ENCODE measurements around the gene PPIE.
"Not testable (repeated sequence)": the region's sequence is repeated elsewhere in the genome, so short reads cannot be mapped to it uniquely, and the experiment has no call there.

The PPIE gene

DNA sequence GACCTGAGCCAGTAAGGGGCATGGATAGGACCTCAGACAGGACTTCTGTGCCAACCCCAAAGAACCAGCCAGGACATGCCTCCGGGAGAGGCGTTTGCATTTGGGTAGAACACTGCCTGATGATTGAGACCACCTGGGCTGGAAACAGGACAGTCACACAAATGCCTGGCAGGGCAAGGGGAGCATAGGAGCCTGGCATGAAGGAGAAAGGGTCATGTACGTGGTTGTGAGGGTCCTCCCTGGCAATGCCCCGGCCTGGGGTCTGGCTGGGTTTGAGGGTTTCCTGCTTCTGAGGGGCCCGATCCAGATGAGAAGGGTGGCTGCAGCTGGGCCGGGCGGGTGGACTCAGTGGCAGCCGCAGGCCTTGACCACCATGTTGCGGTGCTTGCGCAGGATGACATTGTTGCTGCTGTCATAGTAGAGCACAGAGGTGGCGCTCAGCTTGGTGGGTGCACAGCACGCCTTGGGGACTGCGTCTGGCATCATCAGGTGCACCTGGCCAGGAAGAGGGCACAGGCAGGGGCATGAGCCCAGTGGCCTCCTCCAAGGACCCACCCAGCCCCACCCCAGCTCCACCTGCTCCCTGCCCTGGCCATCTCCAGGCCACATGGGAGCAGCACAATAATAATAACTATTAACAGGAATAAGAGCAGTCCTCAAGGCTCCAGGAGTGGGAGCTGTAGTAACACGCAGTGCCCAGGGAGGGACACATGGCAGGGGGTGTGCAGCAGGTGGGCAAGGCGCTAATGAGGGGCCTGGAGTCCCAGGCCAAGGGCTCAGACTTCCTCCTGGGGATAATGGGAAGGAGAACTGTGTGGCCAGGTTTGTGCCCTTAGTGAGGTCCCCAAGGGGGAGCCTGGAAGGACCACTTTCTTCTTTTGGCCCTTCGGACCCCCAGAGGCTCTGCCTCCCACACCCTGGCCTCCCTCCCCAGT, 21.7 kb downstream of the PPIE start:
- DNase-seq, result no peak

DNA sequence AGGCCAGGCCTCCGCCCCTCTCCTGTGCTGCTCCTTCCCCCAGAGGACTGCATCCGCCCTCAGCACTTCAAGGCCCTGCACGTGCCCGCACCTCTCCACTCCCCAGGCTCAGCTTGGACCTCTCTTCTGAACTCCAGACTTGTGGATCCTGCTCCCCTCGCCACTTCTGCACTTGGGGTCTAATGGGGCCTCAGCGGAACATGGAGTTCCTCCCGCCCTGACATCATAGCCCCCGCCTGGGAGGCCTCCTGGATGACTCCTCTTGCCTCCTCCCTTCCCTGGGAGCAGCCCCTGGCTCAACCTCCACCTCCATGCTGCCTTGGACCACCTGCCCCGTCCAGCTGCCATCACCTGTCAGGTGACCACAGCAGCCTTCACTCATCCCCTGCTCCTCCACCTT, 22.3 kb downstream of the PPIE start:
- DNase-seq, result no peak

DNA sequence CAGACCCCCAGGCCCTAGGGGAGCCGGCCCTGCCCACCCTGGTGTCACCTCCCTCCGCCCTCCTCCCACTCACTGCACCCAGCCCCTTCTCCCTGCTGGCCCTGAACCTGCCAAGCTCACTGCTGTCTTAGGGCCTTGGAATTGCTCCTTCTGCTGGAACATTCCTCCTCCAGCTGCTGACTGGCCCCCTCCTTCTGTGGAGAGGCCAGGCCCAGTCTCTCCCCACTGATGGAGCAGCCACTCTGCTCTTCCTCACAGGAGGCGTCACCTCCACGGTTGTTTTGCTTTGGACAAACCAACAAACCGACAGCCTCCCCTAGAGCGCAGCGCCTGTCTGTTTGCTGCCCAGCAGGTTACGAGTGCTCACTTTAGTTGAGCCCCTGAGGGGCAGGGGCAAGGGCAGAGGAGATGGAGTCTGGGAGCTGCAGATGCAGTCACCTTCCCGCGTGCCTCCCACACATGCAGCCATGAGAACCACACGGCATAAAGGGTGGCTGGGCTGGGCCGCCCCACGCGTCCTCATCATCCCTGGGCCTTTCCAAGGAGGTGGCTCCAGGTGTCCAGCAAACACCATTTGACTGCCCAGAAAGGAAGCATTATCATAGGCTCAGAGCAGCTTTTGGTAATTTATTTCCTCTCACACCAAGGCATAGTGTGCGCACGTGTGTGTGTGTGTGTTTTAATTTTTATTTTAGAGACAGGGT, 23.0 kb downstream of the PPIE start:
- no peak for DNase-seq

DNA sequence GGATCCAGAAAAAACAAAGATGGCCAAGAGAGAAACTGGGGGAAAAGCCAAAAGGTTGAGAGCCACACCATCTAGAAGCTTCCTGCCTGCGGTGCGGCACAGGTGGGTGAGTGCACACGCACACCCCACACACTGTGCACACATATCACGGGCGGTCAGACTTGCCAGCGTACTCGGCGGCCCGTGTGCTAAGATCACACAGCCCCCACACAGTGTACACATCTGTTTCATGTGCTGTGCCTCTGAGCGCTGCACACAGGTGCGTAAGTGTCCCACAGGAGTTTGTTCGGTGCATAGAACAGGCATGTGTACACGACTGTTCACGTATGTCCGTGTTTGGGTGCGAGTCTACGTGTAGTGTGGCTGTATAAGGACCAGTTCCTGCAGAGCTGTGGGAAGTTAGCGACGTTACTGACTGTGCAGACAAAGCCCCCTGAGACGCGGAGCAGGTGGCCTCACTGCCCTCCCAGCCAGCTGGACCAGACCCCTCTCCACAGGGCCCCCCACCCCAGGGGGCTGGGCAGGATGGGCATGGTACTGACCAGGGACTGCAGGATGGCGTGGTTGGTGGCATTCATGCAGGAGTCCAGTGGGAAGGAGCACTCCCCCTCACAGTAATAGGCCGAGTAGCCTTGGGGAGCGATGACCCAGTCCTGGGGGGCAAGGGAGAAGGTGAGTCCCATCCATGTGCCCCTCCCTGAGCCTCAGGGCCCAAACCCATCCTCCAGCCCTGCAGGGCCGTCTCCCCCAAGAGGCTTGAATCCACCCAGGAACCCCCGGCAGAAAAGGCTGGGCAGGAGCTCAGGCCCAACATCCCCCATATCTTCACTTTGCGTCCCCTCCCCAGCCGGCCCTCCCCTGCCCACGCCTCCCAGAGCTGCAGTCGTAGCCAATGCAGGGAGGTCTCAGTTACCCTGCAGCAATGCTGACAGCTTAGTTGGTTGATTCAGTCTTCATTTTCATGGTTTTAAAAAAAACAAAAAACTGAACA, 24.2 kb downstream of the PPIE start:
- DNase-seq, result no peak

DNA sequence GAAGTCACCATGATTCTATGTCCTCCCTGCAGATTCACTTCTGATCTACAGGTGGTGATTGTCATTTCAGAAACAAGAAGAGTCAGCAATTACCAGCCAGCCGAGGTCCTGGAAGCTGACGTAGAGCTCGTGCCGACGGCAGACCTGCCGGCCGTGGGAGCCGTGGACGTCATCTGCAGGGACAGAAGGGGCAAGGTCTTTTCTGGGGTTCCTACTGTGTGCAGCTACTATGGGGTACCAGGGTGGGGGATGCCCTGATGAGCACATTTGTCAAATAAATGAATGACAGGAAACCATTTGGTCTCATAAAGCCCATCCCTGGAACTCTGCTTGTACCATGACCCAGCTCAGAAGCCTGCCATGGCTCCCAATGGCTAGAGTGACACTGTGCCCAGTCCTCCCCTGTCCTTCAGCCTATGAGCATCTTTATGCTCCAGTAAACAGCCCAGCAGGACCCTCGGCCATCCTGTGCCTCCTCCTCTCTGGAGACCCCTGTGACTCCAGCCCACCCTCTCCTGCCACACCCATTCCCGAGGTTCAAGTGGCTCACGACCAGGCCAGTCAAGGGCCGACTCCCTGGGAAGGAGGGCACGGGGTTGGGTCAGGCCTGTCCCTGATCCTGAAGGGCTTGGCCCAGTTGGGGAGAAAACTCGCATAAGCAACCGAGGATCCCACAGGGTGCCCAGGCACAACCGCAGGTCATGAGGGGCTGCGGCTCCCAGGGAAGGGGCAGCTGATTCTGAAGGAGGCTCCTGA, 25.1 kb downstream of the PPIE start:
- DNase-seq, result not testable (repeated sequence)

DNA sequence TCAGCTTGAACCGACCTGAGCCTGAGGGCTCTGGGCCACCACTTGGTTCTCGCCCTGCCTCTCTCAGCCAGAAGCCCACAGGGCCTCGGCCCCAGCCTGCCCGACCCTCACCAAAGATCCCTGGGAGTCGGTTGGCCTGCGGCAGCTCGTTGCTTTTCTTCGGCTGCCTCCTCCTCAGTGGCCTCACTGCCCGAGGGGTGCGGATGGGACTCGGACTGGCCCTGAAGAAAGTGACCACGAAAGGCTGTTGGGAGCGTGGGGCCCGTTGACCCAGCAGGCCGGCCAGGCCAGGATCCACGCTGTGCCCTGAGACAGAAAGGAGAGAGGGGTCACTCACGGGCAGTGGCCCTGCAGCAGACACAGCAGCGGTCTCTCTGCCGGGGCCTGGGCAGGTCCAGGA, 25.8 kb downstream of the PPIE start:
- not testable (repeated sequence) for DNase-seq

DNA sequence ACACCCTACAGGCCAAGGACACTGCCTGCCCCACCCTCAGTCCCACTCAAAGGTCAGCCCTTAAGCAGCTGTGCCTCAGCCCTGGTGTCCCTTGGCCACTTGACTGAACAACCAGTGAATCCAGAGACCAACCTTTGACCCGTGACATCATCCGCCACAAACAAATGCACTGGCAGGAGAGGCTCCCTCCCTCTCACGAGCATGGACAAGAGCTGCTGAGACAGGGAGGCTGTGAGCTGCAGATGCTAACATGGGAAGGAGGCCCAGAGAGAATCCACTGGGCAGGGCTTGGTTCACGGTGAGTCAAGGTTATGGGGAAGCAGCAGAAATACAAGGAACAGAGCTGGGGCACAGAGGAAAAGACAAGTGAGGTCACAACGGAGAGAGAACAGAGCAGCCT, 27.8 kb downstream of the PPIE start:
- not testable (repeated sequence) for DNase-seq

DNA sequence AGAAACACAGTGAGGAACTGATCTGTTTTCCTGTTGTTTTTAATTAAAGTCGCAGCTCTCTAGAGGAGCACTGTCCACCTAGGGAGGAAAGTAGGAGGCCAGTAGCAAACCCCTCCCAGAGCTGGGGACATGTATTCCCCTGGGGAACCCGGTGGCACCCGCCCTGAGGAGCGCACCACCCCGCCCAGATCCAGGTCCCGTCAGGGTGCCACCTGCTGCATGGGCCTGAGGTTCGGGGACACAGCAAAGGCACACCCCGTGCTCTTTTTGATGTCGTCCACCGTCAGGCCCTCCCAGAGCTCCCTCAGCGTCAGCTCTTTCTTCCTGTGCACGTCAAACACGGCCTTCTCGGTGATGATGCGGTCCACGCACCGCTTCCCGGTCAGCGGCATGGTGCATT, 30.8 kb downstream of the PPIE start:
- not testable (repeated sequence) for DNase-seq

DNA sequence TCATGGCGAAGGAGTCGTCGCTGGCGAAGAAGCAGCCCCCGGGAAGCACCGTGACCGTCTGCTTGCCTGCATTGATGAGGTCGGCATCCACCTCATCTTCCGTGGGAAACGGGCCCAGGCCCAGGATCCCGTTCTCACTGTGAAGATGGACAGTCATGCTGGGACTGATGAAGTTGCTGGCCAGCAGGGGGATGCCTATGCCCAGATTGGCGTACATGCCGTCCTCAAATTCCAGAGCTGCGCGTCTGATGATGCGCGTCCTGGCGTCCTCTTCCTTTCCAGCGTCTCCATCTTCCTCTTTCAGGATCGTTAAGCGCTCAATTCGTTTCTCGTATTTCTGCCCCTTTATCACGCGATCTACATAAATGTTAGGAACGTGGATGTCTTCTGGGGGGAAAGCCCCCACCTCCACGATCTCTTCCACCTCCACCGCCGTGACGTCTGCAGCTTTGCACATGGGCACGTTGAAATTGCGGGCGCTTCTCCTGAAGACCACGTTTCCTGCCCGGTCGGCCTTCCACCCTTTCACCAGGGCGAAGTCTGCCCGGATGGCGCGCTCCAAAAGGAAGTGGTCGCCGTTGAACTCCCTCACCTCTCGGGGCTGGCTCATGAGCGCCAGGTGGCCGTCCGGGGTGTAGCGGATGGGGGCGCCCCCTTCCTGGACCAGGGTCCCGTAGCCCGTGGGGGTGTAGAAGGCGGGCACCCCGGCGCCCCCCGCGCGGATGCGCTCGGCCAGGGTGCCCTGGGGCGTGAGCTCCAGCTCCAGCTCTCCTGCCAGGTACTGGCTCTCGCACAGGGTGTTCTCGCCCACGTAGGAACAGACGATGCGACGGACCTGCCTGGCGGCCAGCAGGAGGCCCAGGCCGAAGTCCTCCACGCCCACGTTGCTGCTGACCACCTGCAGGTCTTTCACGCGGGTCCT, 31.7 kb downstream of the PPIE start:
- peak in 1 of 2 donors; percentile 58 for DNase-seq

DNA sequence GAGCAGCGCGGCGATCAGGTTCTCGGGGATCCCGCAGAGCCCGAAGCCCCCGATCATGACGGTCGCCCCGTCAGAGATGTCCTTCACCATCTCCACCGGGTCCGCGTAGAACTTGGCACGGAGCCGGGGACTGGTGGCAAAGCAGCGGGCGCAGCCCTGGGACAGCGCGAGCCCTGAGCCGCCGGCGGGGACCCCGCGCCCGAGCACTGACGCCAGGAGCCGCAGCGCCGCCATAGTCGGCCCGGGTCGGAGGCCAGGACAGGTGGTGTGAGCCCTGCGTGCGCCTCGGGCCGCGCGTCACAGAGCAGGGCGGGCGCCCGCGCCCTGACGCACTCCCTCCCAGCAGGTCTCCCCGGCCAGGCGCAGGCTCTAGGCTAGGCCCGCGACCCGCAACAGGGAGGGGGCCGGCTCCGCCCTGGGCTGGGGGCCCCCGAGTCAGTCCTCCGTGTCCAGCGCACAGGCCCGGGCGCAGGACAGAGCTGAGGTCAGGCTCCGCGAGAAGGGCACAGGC, 32.4 kb downstream of the PPIE start, which contains the start of gene OXCT2:
Gene OXCT2, minus strand, starts transcription at position 327 of the 511 bp plus-strand sequence. Its CDS starts 93 bp downstream, at position 234.
- not testable (repeated sequence) for DNase-seq

DNA sequence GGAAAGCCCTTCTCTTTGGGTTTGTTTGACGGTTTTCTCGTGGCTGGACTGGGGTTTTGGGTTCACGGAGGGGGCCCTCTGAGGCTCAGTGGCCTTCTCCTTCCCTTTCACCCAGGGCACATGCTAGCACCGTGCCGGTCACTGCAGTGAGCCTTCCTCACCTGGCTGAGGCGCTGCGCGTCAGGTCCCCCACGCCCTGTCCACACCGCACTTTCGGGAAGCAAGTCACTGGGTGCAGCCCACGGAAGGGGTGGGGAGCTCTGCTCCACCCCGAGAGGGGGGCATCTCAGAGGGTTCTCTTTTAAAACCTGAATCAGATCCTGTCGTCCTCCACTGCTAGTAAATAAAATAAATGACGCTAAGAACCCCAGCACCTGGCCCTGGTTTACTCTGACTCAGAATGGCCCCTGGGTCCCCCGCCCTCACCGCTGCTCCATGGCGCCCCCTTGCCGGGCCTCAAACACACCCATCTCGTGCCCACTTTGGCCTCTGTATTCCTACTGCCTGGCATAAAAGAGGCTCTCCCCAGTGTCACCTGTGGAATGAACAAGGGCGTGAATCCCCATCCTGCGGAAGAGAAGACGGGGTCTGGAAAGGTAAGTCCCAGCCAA, 34.8 kb downstream of the PPIE start:
- not testable (repeated sequence) for DNase-seq

DNA sequence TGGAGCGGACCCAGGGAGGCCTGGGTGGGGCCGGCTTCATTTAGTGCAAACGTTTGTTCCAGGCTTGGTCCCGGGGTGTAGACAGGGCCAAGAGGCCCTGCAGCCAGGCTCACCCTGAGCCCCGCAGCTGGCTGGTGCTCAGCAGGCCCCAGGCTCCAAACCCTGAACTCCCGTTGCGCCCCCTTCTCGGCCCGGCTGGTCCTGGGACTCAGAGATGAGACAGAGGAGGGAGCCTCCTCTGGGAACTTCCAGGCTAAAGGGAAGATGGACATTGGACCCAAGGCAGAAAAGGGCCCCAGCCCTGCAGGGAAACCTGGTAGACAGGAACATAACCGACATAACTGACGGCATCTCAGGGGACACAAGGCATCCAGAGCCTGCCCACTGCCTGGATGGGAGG, 36.5 kb downstream of the PPIE start:
- DNase-seq, result not testable (repeated sequence)

DNA sequence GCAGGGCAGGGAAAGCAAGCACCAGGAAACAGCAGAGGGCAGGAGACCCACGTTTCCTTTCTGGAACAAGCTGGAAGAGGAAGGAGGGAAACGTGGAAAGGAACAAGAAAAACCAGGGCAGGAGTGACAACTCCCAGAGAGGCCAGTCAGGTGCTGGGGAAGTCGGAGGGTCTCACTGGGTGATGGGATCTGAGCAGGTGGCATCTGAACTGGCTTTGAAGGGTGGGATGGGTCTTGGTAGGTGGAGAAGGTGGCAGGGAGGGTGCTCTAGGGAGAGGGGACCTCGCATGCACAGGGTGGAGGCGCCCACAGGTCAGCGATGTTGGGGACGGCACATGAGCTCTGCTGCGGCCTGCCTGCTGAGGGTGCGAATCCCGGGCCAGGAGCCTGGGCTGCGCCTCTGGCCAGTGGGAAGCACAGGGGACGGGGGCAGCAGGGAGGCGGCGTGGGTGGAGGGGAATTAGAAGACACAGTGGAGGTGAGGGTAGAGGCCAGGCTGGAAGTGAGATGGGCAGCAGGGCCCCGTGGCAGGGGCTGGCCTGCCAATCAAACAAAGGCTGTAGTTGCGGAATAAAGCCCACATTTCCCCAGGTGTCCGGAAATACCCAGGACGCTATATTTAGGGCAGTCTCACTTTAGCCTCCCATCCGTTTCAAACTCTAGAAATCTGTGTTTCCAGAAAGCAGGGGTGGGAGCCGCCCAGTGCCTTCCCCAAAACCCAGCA, 37.2 kb downstream of the PPIE start:
- not testable (repeated sequence) for DNase-seq

DNA sequence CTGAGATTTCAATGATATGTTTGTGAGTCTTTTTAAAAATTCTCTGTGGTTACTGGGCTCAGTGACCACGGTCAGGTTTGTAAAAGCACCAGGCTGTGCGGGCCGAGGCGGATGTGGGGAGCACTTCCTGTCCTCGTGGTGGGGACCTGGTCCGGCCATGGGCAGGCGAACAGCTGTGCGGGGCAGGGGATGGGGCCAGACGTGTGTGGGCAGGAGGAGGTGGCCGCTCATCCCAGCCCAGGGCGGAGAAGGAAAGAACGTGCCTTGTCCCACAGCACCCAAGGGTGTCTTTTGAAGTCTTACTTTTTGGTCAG, 37.7 kb downstream of the PPIE start:
- DNase-seq, result no peak

DNA sequence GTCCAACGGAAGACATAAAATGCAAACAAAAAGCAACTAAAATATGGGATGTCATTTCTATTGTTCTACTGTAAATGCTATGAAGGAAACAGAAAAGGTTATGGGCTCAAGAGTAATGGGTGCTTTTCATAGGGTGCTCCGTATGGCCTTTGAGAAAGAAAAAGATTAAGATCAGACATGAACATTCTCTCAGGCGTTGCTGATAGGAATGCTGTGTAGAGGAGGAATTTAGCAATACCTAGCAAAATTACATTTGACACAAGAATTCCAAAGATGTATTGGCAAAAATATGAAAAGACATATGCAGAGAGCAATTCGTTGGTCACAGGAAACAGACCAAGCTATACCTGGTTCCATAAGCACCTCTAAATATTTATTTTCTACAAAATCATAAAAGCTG, 38.2 kb downstream of the PPIE start:
- no peak for DNase-seq

DNA sequence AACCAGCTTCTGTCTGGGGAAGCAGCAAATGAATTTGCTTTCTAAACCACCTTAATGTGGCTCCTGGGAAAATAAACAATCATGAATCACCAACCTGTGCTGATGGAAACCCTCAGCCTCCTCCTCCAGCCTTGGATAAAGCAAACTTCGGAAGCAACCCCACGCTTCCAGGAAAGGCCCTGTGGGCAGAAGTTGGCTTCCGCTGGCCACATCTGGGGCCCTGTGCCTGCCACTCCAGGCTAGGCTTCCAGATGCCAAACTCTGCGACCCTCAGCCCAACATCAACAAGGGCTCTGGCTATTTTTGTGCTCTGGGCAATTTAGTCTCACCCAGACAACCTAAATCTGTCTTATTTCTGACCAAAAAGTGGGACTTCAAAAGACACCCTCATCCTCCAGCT, 38.6 kb downstream of the PPIE start:
- no peak for DNase-seq

DNA sequence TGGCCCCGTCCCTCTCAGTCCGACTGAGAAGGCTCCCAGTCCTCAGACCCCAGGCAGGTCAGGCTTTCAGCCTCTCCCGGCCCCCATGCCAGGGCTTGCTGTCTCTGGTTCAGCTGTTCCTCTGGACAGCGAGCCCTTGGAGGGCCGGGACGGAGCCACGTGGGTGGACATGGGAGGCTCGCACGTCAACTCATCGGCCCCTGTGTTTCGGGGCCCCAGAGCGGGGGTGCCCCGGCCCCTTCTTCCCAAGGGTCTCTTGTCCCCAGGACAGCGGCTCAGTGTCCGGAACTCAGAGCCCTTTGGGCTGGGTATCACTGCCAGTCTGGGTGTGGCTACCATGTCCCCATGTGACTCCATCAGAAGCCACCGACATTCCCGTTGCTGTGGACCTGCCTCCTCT, 39.2 kb downstream of the PPIE start:
- DNase-seq, result not testable (repeated sequence)

DNA sequence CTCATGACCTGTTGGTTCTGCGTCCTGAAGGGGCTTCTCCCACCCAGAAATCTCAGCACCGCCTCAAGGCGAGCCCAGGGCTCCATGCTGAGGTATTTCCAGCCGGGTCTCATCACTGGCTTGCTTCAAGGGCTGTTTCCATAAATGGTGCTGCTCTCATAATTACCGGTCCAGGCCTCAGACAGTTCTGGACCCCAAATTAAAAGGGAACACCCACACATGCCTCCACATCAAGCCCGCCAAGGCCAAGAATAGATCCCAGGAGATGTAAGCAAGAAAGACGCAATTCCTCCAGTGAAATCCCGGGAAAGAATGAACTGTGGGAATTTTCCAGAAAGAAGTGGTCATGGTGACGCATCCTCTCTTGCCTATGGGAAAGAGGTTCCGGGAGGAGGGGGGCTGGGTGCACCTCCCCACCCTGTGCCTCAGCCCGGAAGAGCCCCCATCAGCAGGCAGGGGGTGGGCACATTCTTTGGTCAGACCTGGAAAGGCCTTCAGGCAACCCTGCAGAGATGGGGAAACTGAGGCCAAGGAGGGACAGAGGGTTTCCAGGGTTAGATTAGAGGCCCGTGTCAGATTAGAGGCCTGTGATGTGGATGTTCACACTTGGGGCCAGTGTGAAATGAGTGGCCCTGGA, 39.9 kb downstream of the PPIE start:
- DNase-seq, result not testable (repeated sequence)

DNA sequence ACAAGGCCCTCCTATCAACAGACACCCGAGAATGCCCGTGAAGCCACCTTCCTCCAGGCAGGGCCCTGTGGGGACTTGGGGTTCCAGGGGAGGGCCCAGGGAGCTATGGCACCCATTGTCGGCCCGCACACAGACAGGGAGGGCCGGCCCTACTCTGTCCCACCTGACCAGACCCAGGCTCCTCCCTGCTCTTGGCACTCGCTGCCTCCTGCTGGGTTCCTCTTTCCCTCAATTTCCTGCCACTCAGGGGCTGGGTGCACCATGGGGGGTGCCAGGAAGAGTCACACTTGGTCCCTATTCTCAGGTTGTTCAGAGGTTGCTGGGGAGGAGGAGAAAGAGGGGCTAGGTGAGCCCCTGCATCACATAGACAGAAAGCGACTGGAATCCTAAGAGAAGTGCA, 40.5 kb downstream of the PPIE start:
- DNase-seq, result no peak

All from activated CD4-positive, alpha-beta T cell treated with anti-CD3 and anti-CD28 coated beads for 4 hours (primary cell).